Measurements from ENCODE around the gene RPS6KA1.

RPS6KA1 gene

GRCh38 chr1:26616881-26617280 lies 87.3 kb downstream of the RPS6KA1 start:
- no peak overlapping the region for H3K4me3 ChIP-seq (ENCODE audit: low read length)
- no peak for TF ChIP-seq ZNF274 (IDR thresholded peaks at IDR 0.05; ENCODE audit: low read depth, low read length)

DNA sequence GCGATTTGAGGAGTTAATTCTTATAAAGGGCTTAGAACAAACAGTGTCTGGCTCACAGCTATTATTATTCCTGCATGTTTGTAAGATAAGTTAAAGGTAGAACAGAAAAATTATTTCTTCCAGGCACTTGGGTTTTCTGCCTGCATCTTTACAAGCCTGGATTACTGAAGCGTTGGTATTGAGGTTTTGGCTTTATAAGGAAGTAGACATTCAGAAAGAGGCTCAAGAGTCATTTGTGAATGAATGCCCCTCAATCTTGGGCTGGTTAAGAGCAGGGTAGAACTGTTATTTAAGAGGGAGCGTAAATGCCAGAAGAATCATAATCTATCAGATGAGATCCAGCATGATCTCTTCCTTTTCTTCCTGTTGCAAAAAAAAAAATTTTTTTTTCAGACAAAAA lies 89.0 kb downstream of the RPS6KA1 start:
- no peak overlapping the region for H3K4me3 ChIP-seq (ENCODE audit: low read length)
- no peak for TF ChIP-seq ZNF274 (IDR thresholded peaks at IDR 0.05; ENCODE audit: low read depth, low read length)

Data from GM08714 (cell line).